ENCODE results near the gene LRRC10.
A peak's percentile ranks its signal among the peaks of the same experiment; 100 is the strongest.

LRRC10 gene

GRCh38 chr12:69569236-69569635, 41.5 kb downstream of the LRRC10 start:
- peak; percentile 87 for DNase-seq (ENCODE audit: low read depth)

- peak; percentile 35 for DNase-seq (ENCODE audit: low read depth)
Observed at GRCh38 chr12:69566603-69567002, 44.1 kb downstream of the LRRC10 start.

- DNase-seq (ENCODE audit: low read depth): no peak
Observed at GRCh38 chr12:69563166-69563762, 47.4 kb downstream of the LRRC10 start.
